HG03432 (cell line): ENCODE measurements around the gene ZNF175.
"Not testable (repeated sequence)": the region's sequence is repeated elsewhere in the genome, so short reads cannot be mapped to it uniquely, and the experiment has no call there.

Experiments used
- ATAC-seq: cut with Tn5 transposase; IDR thresholded peaks from one replicate; pipeline ENCODE4 v1.9.1; 2021; ENCODE audit warnings: mild to moderate bottlenecking, moderate library complexity; ENCODE audit not compliant: unreplicated experiment

The ZNF175 gene

GRCh38 chr19:51626675-51627074, 55.6 kb downstream of the ZNF175 start:
- ATAC-seq: no peak

GRCh38 chr19:51627491-51628138, 56.5 kb downstream of the ZNF175 start:
- no peak for ATAC-seq

GRCh38 chr19:51628153-51628939, 57.3 kb downstream of the ZNF175 start:
- no peak for ATAC-seq

GRCh38 chr19:51630315-51630714, 59.2 kb downstream of the ZNF175 start, which contains the start of gene SIGLEC5:
Gene SIGLEC5 (minus strand): TSS chr19:51630401. CDS start chr19:51630335, 66 bp downstream.
- ATAC-seq: not testable (repeated sequence)

GRCh38 chr19:51632126-51632525, 61.0 kb downstream of the ZNF175 start:
- ATAC-seq: no peak

GRCh38 chr19:51637362-51637978, 66.4 kb downstream of the ZNF175 start:
- ATAC-seq: no peak

GRCh38 chr19:51639916-51640315, 68.8 kb downstream of the ZNF175 start:
- ATAC-seq: no peak

- ATAC-seq: no peak
Measured at GRCh38 chr19:51640386-51640785, 69.3 kb downstream of the ZNF175 start.

GRCh38 chr19:51641648-51642047, 70.6 kb downstream of the ZNF175 start:
- ATAC-seq: no peak
